Nephron (organoid): ENCODE results near the gene PHLDB3.

ENCODE experiments used
- H3K27ac Mint-ChIP-seq, 3 experiments: 2 replicates each; pipeline ENCODE4 v1.8.0; 2020; ENCODE audit warnings: mixed read lengths in 3 of 3, mild to moderate bottlenecking in 2 of 3, moderate library complexity in 1 of 3
- H3K27me3 Mint-ChIP-seq: 2 replicates; pipeline ENCODE4 v1.8.0; 2021; ENCODE audit warnings: low read depth, mild to moderate bottlenecking, moderate library complexity, mixed read lengths
- H3K36me3 Mint-ChIP-seq: 2 replicates; pipeline ENCODE4 v1.8.0; 2020; ENCODE audit warnings: low read depth, mixed read lengths
- H3K4me1 Mint-ChIP-seq: 2 replicates; pipeline ENCODE4 v1.8.0; 2020; ENCODE audit warnings: mixed read lengths
- H3K4me3 Mint-ChIP-seq, 3 experiments: 2 replicates each; pipeline ENCODE4 v1.8.0; 2020; ENCODE audit warnings: mild to moderate bottlenecking in 3 of 3, mixed read lengths in 3 of 3, moderate library complexity in 2 of 3
- H3K9me3 Mint-ChIP-seq: 2 replicates; pipeline ENCODE4 v1.8.0; 2020; ENCODE audit warnings: mixed read lengths
- TF ChIP-seq, protein P1 (sequence below), 3 experiments: fragments of 200-600 bp; sonication (generic); IDR thresholded peaks; one replicate each; pipeline ENCODE4 v1.5.0; 2021; ENCODE audit warnings: antibody characterized with exemption in 3 of 3; ENCODE audit not compliant: unreplicated experiment in 3 of 3

PHLDB3 gene

DNA sequence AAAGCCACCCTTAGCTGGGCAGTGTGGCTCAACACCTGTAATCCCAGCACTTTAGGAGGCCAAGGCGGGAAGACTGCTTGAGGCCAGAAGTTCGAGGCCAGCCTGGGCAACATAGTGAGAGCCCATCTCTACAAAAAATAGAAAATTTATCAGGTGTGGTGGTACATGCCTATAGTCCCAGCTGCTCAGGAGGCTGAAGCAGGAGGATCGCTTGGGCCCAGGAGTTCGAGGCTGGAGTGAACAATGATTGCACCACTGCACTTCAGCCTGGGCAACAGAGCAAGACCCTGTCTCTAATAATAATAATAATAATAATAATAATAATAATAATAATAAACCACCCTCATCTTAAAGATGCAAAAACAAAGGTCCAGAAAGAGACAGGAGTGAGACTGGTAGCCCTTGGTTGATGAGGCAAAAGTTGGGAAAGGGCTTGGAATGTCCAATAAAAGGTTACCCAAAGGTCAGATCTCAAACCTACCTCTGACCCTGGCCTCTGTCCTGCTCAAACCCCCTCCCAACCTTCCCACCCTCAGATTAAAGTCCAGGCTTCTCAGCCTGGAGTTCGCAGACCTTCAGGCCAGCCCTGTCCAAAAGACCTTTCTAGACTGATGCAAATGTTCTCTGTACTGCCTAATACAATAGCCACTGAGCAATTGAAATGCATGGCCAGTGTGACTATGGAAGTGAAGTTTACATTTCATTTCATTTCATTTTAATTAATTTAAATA lies 37.5 kb upstream of the PHLDB3 start:
- Mint-ChIP-seq H3K27ac (no peak overlapping the region), H3K36me3 (peaks cover 78% of the 10 kb centered on the region), H3K27me3 (no peaks in the 10 kb centered on the region), H3K4me1 (no peaks in the 10 kb centered on the region), H3K4me3 (no peak overlapping the region), H3K9me3 (peaks cover 10% of the 10 kb centered on the region)
- TF ChIP-seq, protein P1, sequence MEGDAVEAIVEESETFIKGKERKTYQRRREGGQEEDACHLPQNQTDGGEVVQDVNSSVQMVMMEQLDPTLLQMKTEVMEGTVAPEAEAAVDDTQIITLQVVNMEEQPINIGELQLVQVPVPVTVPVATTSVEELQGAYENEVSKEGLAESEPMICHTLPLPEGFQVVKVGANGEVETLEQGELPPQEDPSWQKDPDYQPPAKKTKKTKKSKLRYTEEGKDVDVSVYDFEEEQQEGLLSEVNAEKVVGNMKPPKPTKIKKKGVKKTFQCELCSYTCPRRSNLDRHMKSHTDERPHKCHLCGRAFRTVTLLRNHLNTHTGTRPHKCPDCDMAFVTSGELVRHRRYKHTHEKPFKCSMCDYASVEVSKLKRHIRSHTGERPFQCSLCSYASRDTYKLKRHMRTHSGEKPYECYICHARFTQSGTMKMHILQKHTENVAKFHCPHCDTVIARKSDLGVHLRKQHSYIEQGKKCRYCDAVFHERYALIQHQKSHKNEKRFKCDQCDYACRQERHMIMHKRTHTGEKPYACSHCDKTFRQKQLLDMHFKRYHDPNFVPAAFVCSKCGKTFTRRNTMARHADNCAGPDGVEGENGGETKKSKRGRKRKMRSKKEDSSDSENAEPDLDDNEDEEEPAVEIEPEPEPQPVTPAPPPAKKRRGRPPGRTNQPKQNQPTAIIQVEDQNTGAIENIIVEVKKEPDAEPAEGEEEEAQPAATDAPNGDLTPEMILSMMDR (IDR thresholded peaks at IDR 0.05; ENCODE audit: unreplicated experiment in 3 of 3): no peak

DNA sequence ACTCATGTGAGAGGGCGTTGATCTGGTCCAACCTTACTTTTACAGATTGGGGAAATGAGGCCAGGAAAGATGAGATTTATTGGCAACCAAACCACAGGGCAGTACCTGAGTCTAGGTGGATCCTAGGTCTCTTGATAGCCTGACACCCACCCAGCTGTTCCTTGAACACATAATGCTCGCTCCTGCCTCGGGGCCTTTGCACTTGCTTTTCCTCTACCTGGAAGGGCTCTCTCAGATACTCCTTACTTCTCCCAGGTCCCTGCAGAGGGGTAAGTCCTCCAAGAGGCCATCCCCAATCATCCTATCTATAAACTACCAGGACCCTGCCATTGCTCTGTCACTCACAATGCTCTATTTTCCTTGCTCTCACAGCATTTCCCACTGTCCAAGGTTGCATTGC lies 35.8 kb upstream of the PHLDB3 start:
- Mint-ChIP-seq H3K9me3 (peaks cover 10% of the 10 kb centered on the region), H3K27me3 (no peaks in the 10 kb centered on the region), H3K36me3 (peaks cover 88% of the 10 kb centered on the region), H3K27ac (no peak overlapping the region), H3K4me1 (peaks cover 2% of the 10 kb centered on the region), H3K4me3 (no peak overlapping the region)
- TF ChIP-seq, protein P1 (IDR thresholded peaks at IDR 0.05; ENCODE audit: unreplicated experiment in 3 of 3): no peak

DNA sequence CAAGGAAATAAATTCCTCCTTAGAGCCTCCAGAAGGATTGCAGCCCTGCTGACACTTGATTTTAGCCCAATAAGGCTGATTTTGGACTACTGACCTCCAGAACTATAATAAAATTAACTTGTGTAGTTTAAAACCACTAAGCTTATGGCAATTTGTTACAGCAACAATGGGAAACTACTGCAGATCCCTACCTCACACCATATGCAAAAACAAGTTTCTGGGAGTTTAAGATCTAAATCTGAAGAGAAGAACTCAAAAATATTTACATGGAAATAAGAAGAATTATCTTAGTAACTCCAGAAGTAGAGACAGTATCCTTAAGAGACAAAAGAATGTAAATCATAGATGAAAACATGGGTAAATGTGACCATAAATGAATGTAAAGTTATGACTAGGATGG lies 34.4 kb upstream of the PHLDB3 start:
- TF ChIP-seq, protein P1 (IDR thresholded peaks at IDR 0.05; ENCODE audit: unreplicated experiment in 3 of 3): no peak
- Mint-ChIP-seq H3K36me3 (peaks cover 73% of the 10 kb centered on the region), H3K4me1 (peaks cover 5% of the 10 kb centered on the region), H3K4me3 (no peak overlapping the region), H3K9me3 (peaks cover 10% of the 10 kb centered on the region), H3K27ac (no peak overlapping the region), H3K27me3 (no peaks in the 10 kb centered on the region)

DNA sequence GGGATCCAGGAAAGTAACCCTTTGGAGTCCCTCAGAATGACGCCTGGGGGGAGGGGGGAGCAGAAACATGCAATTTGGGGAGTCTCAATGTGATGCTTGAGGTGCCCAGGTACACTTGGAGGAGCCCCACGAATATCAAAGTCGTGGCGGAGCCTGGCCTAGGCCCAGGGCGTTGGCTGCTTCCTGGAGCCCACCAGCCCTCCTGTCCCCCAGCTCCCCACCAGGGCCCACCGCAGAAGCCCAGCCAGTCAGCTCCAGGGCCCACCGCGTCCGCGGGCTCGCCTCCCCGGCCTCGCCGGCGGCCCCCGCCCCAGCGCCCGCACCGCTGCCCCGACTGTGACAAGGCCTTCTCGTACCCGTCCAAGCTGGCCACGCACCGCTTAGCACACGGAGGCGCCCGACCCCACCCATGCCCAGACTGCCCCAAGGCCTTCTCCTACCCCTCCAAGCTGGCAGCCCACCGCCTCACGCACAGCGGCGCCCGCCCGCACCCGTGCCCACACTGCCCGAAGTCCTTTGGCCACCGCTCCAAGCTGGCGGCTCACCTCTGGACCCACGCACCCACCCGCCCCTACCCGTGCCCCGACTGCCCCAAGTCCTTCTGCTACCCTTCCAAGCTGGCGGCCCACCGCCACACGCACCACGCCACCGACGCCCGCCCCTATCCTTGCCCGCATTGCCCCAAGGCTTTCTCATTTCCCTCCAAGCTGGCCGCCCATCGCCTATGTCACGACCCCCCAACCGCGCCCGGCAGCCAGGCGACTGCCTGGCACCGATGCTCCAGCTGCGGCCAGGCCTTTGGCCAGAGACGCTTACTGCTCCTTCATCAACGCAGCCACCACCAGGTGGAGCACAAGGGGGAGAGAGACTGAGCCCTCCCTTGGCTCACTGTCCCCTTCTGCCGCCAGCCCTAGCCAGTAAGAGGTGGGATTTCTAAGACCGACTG lies 30.5 kb upstream of the PHLDB3 start:
- TF ChIP-seq, protein P1 (IDR thresholded peaks at IDR 0.05; ENCODE audit: unreplicated experiment in 3 of 3): peak; percentile 37 to 49 (median 45)
- peaks cover 40% of the 10 kb centered on the region for H3K36me3 Mint-ChIP-seq
- peaks cover 10% of the 10 kb centered on the region for H3K4me1 Mint-ChIP-seq
- H3K27ac Mint-ChIP-seq: peak overlapping the region in 2 of 3 experiments; percentile 27 to 69
- H3K27me3 Mint-ChIP-seq: no peaks in the 10 kb centered on the region
- peaks cover 10% of the 10 kb centered on the region for H3K9me3 Mint-ChIP-seq
- H3K4me3 Mint-ChIP-seq: peak overlapping the region; percentile 61 to 92 (median 77)

DNA sequence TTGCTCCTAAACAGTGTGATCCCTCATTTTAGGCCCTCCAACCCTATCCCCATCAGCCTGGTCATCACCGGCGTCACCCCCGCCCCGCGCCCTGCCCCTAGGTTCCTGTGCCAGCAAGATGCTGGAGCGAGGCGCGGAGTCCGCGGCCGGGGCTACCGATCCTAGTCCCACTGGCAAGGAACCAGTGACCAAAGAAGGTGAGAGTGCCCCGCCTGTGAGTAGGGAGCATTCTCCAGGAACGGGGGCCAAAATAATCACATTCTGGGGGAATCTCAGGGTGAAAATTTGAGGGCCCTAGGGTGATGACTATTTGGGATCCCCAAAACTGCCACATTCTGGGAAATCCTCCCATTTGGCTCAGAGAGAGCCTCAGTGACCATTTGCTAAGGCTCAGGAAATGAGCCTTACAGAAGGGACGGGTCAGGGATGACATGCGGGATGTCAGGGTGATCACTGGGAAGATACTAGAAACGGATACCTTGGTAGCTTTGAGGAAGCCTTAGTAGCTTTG lies 29.8 kb upstream of the PHLDB3 start:
- TF ChIP-seq, protein P1 (IDR thresholded peaks at IDR 0.05; ENCODE audit: unreplicated experiment in 3 of 3): no peak
- Mint-ChIP-seq H3K4me1 (peaks cover 10% of the 10 kb centered on the region), H3K36me3 (peaks cover 33% of the 10 kb centered on the region), H3K4me3 (peak overlapping the region; percentile 90 to 96 (median 92)), H3K9me3 (peaks cover 9% of the 10 kb centered on the region), H3K27me3 (no peaks in the 10 kb centered on the region), H3K27ac (peak overlapping the region; percentile 97 to 100 (median 98))
